ENCODE results near the gene PLEKHA1.

The PLEKHA1 gene

DNA sequence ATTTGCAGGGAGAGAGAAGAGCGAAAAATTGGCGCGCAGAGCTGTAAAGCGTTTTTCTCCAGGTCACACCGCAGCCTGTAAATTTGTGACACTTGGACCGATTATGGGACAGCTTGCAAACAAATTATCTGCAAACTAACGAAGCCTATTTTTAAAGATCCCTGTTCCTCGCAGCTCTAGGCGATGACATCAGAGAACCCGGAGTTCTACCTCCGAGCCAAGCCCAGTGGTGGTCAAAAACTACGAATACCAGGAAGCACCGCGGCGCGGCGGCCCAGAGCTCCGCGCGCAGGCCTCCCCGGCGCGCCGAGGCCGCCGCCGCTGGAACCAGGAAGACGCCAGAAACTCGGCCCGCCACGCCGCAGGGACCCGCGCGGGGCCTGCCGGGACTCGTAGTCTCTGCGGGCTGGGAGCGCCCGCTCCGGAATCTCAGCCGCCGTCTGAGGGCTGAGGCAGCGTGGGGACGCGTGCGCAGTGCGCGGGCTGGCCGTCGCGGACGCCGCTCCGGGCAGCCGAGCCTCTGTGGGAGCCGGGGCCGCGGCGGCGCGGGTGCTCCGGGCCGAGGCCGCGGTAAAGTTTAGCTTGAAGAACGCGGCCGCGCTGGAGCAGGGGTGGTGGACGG is at the start of gene PLEKHA1:
Gene PLEKHA1, plus strand, starts transcription at position 472 of the 622 bp plus-strand sequence. CDS start 18,493 bp downstream, outside the sequence.
- peak; percentile 97 for DNase-seq

GRCh38 chr10:122325235-122325634 is 49.3 kb upstream of the PLEKHA1 start:
- DNase-seq, result peak; percentile 23

- DNase-seq, result no peak
Observed at GRCh38 chr10:122326385-122326784, 48.1 kb upstream of the PLEKHA1 start.

- DNase-seq, result no peak
Observed at GRCh38 chr10:122326806-122327205, 47.7 kb upstream of the PLEKHA1 start.

- DNase-seq, result no peak
Observed at GRCh38 chr10:122327237-122328206, 47.0 kb upstream of the PLEKHA1 start.

DNA sequence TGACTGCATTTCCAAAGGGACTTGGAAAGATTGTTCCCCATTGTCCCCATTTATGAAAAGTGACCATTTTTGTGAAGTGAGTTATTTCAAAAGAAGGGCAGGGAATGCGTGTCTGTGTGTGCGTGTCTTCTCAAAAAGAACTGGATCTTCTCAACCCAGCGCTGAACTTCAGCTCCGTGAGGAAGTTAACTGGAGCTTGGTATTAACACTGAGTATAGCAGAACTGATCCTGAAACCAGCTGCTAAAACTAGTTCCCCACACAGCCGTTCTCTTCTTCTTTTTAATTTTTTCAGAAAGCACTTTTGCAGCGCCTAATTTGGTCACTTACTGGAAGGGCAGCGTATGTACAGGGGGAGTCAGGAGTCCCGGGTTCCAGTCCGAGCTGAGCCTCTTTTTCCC is 45.8 kb upstream of the PLEKHA1 start:
- DNase-seq, result peak; percentile 77

GRCh38 chr10:122329416-122329815 is 45.1 kb upstream of the PLEKHA1 start:
- no peak for DNase-seq

DNA sequence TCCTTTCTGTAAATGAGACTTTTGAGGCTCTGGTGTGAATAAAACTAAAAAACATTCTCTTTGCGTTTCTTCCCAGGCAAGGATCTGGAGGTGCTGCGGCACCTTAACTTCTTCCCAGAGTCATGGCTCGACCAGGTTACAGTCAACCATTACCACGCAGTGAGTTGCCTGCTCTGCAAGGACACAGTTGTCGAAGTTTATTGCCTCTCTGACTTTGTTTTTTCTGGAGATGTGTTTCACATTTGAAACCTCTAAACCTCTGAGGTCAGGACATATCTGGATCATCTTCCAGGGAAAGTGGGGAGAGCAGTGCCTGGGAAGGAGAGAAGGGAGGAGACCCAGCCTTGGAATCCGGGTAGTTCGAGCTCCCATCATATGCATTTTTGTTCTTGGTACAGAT is 43.4 kb upstream of the PLEKHA1 start:
- DNase-seq, result no peak

- DNase-seq, result no peak
Observed at GRCh38 chr10:122331615-122332446, 42.7 kb upstream of the PLEKHA1 start.

GRCh38 chr10:122333037-122333436 is 41.5 kb upstream of the PLEKHA1 start:
- peak; percentile 58 for DNase-seq

DNA sequence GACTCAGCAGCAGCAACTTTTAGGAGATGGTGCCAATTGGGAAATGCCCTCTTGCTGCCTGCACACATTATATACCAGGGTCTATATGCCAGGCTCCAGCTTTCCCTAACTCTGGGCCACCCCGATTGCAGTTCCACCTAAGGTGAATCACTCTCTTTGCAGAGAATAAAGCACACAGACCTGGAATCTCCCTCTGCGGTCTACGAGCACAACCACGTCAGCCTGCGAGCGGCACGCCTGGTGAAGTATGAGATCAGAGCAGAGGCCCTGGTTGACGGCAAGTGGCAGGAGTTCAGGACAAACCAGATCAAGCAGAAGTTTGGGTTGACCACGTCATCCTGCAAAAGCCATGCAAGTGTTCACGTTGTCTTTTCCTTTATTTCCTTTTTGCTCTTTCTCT is 38.2 kb upstream of the PLEKHA1 start:
- no peak for DNase-seq

- DNase-seq, result no peak
Observed at GRCh38 chr10:122336961-122337360, 37.5 kb upstream of the PLEKHA1 start.

DNA sequence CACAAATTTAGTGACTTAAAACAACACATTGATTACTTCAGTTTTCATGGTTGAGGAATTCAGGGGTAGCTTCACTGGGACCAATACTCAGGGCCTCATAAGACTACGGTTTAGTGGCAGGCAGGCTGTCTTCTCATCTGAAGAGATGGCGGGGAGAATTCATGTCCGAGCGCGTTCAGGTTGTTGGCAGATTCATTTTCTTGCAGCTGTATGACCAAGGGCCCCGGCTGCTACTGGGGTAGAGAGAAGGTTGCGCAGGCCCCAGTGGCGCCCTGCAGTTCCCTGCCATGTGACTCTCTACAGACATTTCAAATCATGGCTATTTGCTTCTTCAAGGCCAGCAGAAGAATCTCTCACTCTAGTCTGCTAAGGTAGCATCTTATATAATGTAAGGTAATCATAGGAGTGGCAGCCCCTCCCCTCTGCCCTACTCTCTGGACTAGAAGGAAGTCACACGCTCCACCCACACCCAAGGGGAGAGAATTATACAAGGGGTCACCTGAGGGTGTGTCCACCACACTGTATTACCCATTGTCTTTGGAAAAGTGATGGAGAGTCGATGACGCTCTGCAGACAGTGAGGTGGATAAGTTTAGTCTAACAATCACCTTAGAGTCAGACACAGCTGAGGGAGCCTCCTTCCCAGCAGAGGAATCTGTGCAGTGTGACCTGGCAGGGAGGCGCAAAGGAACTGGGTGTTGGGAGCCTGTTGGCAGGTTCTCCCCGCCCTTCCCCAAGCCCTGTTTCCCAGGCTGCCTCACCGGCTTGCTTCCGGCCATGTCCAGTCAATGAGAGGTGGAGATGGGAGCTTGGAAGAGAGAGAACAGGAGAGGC is 35.7 kb upstream of the PLEKHA1 start:
- no peak for DNase-seq

DNA sequence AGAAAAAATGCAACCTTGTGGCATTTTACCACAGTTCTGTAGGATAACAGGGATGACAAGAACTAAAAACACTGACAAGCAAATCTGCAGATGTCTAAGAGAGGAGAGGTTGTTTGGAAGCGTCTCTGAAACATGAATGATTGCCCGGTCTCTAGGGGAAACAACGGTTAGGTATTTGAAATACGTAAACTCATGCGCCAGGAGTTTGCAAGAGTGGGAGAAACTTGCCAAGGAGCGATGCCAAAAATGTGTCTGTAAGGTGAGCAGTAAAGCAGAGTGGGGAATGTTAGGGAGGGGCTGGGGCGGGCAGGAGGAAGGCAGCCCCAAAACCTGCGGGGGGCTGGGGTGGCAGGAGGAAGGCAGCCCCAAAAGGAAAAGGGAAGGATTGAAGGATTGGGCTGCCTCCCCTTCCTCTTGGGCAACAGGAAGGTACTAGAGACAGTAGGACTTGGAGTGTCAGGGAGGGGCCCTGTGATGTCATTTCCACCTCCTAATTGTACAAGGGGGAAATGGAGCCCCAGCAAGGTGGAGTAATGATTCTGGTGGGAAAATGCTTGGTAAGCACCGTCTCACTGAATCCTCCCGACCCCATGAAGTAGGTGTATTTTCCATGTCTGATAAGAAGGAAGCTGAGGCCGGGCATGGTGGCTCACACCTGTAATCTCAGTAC is 33.2 kb upstream of the PLEKHA1 start:
- DNase-seq, result no peak

DNA sequence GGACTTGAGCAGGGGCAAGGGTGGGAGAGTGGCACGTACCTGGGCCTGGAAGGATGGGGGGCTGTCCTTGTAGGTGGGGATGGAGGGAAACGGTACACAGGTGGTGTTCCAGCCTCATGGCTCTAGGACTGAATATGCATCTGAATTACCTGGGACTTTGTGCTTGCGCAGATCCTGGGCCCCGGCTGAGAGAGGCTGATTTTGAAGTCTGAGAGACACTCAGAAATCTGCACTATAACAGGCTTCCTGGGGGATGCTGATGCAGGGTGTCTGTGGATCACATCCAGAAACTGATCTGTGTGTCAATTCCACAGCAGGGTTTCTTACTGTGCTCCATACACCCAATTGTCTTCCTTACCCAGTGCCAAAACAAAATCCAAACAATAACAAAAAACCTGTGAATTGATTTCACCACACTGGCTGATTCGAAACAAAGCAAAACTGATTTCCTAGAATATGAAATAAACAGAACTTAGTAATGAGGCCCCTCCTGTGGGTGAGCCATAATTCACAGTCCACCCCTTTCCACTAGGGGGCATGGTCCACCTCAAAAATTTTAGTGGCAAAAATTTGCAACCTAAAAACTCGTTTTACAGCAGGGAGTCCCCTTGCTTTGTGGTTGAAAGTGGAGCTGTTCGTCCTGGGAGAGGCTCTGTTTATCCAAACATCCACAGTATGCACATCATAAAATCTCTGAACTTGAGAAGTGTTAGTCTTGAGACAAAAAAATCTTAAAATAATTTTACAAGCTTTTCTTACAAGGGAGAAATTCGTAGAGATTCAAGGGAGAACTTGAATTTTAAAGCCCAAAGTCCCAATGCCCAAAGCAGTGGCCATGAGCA is 32.0 kb upstream of the PLEKHA1 start:
- peak; percentile 73 for DNase-seq

GRCh38 chr10:122343135-122343800 is 31.2 kb upstream of the PLEKHA1 start:
- no peak for DNase-seq

DNA sequence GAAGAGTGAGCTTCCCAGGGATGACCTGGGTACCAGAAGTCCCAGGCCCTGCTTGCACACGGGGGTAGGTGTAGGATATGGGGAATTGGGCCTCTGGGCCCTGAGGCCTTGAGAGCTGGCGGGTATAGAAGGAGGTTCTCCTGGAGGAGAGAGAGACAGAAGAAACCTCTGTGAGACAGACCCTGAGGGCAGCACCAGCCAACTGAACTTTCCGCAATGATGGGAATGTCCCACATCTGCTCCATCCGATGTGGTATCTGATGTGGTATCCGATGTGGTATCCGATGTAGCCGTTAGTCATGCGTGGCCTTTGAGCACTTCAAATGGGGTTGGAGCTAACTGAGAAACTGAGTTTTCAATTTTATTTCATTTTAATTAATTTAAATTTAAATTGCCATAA is 30.6 kb upstream of the PLEKHA1 start:
- DNase-seq, result no peak

DNA sequence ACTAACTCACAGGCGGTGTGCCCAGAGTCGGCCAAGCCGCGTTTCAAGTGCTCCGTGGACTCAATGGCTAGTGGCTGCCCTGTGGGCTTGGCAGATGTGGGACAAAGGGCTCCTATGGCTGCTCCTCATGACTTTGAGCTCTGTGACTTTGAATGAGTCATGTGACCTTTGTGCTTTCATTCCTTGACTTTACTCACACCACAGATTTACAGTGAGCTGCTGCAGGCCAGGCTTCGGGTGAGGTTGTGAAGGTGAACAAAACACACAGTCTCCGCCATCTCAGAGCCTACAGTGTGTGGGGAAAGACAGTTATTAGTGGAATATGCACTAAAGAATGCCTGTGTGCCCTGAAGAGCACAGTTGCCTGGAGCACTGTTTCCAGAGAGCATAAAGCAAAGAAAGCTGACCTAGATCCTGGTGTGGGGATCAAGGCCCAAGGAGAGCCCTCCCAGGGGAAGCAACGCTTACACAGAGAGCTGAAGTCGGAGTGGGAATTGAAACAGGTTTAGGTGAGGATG is 29.7 kb upstream of the PLEKHA1 start:
- peak; percentile 12 for DNase-seq

DNA sequence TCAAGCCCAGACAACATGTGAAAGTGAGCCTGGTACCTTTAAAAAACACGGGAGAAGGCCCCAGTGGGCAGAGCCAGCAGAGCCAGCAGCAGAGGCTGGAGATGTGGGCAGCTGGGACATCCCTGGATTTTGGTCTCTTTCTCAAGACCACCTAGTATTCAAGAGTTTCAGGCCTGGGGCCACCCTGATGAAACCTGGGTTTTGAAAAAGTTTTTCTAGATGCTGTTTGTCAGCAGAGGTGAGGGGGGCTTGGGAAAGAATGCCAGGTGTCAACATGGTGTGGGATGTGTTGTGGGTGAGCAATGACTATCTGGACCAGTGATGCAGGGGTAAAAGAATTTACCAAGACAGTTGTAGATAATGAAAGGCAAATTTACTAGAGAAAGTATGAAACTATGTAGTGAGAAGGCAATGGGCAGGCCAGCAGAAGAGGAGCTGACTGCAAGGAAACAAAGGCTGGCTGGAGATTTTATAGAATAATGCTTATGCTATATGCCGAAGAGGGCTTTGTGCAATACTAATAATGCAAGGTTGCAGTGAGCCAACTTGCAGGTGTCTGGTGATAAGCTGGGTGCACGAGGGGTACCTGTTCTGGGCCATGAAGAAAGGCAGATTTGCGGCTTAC is 28.1 kb upstream of the PLEKHA1 start:
- no peak for DNase-seq

Data from suppressor macrophage treated with lipopolysaccharide for 4 hours (primary cell).